ENCODE results near the gene TMEM30B. TPM values are rescaled to one million over a fixed set of nuclear protein-coding genes. Genes with fewer than 3 reads are reported as not detected.

TMEM30B gene
- total and polyA plus RNA-seq, 5 experiments from 2014 or later: 3.5 to 7.8 (median 4.2) TPM

DNA sequence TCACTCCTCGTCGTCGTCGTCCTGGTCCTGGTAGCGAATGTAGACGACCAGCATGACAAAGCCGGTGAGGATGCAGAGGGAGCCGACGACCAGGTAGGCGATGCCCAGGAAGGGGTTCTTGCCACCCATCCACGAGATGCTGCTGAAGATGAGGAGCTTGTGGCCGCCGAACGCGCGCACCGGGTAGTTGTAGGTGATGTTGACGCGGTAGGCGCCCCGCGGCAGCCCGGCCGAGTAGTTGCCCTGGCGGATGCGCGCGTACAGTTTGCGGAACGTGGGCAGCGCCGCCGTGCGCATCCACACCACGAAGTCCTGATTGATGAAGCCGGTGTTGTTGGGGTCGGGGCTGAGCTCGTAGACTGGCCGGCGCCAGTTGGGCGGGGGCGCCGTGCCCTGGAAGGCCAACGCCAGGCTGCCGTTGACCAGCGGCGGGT is 1.0 kb downstream of the TMEM30B start:
- peak in 8 of 10 donors; percentile 8 to 71 (median 42) for DNase-seq
- no peaks in the 10 kb centered on the region for H3K9me3 Mint-ChIP-seq
- ATAC-seq: peak; percentile 43 to 47
- H3K27ac Mint-ChIP-seq: peak overlapping the region; percentile 89 to 98 (median 94)
- peaks cover 0 to 21% (median 0%) of the 10 kb centered on the region in 5 donors for H3K27me3 Mint-ChIP-seq
- peaks cover 11 to 38% (median 28%) of the 10 kb centered on the region in 4 donors for H3K4me1 Mint-ChIP-seq
- peak overlapping the region; percentile 86 to 97 (median 92) for H3K4me3 Mint-ChIP-seq
- POLR2A ChIA-PET: interaction anchor here (0.6 to 2.6 kb wide), 20 partner anchors 9 to 1031 kb away, joined by 3 to 12 read pairs (median 3); partner anchors contain the start of genes PPM1A, PRKCH, SLC38A6 and TRMT5
- no peaks in the 10 kb centered on the region for H3K36me3 Mint-ChIP-seq

- peaks cover 0 to 26% (median 4%) of the 10 kb centered on the region in 5 donors for H3K27me3 Mint-ChIP-seq
- no peaks in the 10 kb centered on the region for H3K9me3 Mint-ChIP-seq
- ATAC-seq: no peak
- POLR2A ChIA-PET: interaction anchor here (0.5 kb wide), 1 partner anchor 222 kb away, joined by 3 read pairs; no protein-coding TSS in a partner anchor
- H3K4me3 Mint-ChIP-seq: peak overlapping the region in 9 of 10 donors; percentile 10 to 97 (median 91)
- no peaks in the 10 kb centered on the region for H3K36me3 Mint-ChIP-seq
- peak overlapping the region in 3 of 10 donors; percentile 6 to 89 (median 31) for H3K27ac Mint-ChIP-seq
- DNase-seq: no peak
- H3K4me1 Mint-ChIP-seq: peaks cover 11 to 34% (median 24%) of the 10 kb centered on the region in 4 donors
Observed at GRCh38 chr14:61279082-61279481, 2.1 kb downstream of the TMEM30B start.

DNA sequence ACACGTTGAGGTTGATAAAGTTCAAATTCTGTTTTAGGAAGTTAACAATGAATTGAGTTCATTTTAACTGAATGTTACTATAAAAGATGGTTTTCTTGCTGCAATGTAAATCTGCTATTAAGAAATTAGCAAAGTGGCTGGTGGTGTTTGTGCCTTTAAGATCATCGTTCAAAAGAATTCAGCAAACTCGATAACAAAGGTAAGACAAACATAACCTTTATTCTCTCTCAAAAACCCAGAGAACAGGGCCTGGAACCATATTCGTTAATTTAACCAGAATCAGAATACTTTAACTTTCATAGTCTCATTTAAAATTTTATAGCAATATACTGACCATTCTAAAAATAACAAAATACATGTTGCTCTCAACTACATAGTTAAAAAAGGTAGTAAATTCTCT is 3.4 kb downstream of the TMEM30B start:
- Mint-ChIP-seq H3K36me3 (no peaks in the 10 kb centered on the region), H3K4me3 (no peak overlapping the region), H3K27me3 (peaks cover 4 to 38% (median 5%) of the 10 kb centered on the region in 5 donors), H3K27ac (no peak overlapping the region), H3K9me3 (no peaks in the 10 kb centered on the region), H3K4me1 (peaks cover 11 to 22% (median 18%) of the 10 kb centered on the region in 4 donors)
- POLR2A ChIA-PET: no interaction called here
- no peak for ATAC-seq
- DNase-seq: no peak

- ATAC-seq (no peak), DNase-seq (no peak)
- Mint-ChIP-seq H3K9me3 (no peaks in the 10 kb centered on the region), H3K4me3 (no peak overlapping the region), H3K36me3 (no peaks in the 10 kb centered on the region), H3K27ac (no peak overlapping the region), H3K27me3 (peaks cover 4 to 39% (median 6%) of the 10 kb centered on the region in 5 donors), H3K4me1 (peaks cover 11 to 22% (median 18%) of the 10 kb centered on the region in 4 donors)
- POLR2A ChIA-PET: no interaction called here
Observed at GRCh38 chr14:61277232-61277631, 3.9 kb downstream of the TMEM30B start.

DNA sequence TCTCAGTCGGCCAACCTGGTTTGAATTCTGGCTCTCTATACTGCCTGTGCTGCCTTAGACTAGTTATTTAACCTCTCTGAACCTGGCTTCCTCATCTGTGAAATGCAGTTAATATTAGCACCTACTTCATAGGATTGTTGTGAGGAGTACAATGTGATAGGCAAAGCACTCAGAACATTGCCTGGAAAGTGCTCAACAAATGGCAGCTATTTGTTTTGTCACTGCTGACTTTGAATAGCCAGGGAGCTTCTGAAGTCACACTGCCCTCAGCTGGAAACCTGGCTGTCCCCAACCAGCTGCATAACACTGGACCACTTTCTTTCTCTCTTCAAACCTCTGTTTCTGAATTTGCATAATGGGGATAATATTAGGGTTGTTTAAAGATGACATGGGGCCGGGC is 9.6 kb downstream of the TMEM30B start:
- Mint-ChIP-seq H3K4me3 (no peak overlapping the region), H3K27ac (peak overlapping the region in 1 of 10 donors; percentile 34)
- POLR2A ChIA-PET: no interaction called here

GRCh38 chr14:61270714-61271113 is 10.4 kb downstream of the TMEM30B start:
- ATAC-seq: no peak
- no peak for DNase-seq
- H3K27ac Mint-ChIP-seq: no peak overlapping the region
- H3K27me3 Mint-ChIP-seq: peaks cover 13 to 46% (median 34%) of the 10 kb centered on the region in 5 donors
- H3K9me3 Mint-ChIP-seq: no peaks in the 10 kb centered on the region
- H3K36me3 Mint-ChIP-seq: no peaks in the 10 kb centered on the region
- H3K4me1 Mint-ChIP-seq: peaks cover 0 to 5% (median 3%) of the 10 kb centered on the region in 4 donors
- POLR2A ChIA-PET: interaction anchor here (0.7 kb wide), 1 partner anchor 10 kb away, joined by 3 read pairs; no protein-coding TSS in a partner anchor
- no peak overlapping the region for H3K4me3 Mint-ChIP-seq

More for the DNA sequence above, 9.6 kb downstream of the TMEM30B start:
- H3K9me3 Mint-ChIP-seq: no peaks in the 10 kb centered on the region
- no peaks in the 10 kb centered on the region for H3K36me3 Mint-ChIP-seq
- peaks cover 0 to 5% (median 3%) of the 10 kb centered on the region in 4 donors for H3K4me1 Mint-ChIP-seq
- DNase-seq: no peak
- no peak for ATAC-seq
- peaks cover 11 to 45% (median 30%) of the 10 kb centered on the region in 5 donors for H3K27me3 Mint-ChIP-seq

DNA sequence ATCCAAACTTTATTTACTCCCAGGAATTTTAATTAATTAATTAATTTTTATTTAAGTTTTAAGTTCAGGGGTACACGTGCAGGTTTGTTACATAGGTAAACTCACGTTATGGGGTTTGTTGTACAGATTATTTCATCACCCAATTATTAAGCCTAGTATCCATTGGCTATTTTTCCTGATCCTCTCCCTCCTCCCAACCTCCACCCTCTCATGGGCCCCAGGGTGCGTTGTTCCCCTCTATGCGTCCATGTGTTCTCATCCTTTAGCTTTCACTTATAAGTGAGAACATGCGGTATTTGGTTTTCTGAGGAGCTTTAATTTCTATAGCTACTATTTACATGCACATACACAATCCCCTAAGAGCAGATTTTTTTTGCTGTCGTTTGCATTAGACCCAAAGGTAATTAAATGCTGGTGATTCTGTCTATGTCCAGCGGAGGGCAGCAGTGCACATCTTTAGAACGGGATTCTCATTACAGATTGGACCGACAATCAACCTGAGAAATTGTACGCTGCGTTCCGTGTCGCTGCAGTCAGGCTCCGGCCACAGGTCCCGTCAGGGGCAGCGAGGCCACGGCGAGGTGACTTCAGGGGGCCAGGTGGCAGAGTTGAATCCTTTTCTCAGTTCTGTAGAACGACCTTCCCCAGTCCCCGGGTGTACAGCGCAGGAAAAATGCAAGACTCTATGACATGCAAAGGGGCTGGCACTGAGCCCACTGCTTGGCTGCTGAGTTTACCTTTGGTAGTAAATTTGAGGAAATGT is 11.6 kb downstream of the TMEM30B start:
- POLR2A ChIA-PET: interaction anchor here (1.5 kb wide), 1 partner anchor 11 kb away, joined by 5 read pairs; the partner anchor contains the start of gene TMEM30B
- peak overlapping the region; percentile 64 to 86 (median 76) for H3K4me3 Mint-ChIP-seq
- peak; percentile 93 to 96 for ATAC-seq
- H3K9me3 Mint-ChIP-seq: no peaks in the 10 kb centered on the region
- H3K36me3 Mint-ChIP-seq: no peaks in the 10 kb centered on the region
- peak overlapping the region in 3 of 10 donors; percentile 30 to 64 (median 55) for H3K27ac Mint-ChIP-seq
- H3K27me3 Mint-ChIP-seq: peaks cover 18 to 51% (median 44%) of the 10 kb centered on the region in 5 donors
- DNase-seq: peak; percentile 55 to 86 (median 74)
- peaks cover 0 to 5% (median 3%) of the 10 kb centered on the region in 4 donors for H3K4me1 Mint-ChIP-seq

GRCh38 chr14:61268812-61269211 is 12.3 kb downstream of the TMEM30B start:
- Mint-ChIP-seq H3K4me1 (peaks cover 0 to 5% (median 3%) of the 10 kb centered on the region in 4 donors), H3K4me3 (no peak overlapping the region), H3K27ac (no peak overlapping the region), H3K36me3 (no peaks in the 10 kb centered on the region), H3K27me3 (peaks cover 17 to 45% (median 42%) of the 10 kb centered on the region in 5 donors), H3K9me3 (no peaks in the 10 kb centered on the region)
- POLR2A ChIA-PET: interaction anchor here (1.5 kb wide), 1 partner anchor 12 kb away, joined by 5 read pairs; the partner anchor contains the start of gene TMEM30B
- ATAC-seq: no peak
- DNase-seq: no peak

DNA sequence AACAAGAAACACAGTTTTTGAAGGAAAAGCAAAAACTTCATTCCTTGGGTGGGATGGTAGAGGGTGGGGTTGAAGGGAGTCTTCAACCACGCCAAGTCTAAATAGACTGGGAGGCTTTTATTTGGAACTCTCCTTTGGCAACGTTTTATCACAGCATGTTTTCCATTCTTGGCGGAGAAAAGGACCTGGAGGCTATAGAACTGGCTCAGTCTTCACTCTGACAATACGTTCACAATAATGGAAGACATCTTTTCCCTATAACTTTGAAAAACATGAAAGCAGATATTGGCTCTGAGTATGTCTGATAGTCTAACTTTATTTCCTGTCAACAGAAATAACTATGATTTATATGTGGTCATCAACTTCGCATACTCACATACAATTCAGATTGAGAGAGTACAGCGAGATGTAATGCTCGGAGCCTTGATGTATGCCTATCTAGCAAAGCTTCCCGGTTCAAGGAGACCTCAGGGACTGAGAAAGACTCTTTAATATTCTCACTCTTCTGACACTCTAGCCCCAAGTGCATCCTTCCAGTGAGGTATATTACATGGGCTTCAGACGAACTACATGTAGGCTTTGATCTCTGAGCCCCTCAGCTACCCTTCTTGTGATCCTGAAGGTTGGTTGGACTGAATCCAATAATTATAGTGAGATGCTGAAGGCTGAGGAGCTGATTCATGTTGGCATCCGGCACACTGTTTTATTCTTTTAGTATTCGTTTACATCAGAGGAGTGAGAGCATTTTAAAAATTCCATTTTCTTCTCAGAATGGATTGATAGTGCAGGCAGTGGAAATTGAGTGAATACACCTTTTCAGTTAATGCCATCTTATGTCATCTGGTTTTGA is 14.0 kb downstream of the TMEM30B start:
- Mint-ChIP-seq H3K36me3 (no peaks in the 10 kb centered on the region), H3K4me1 (peaks cover 0 to 5% (median 3%) of the 10 kb centered on the region in 4 donors), H3K27ac (no peak overlapping the region), H3K9me3 (no peaks in the 10 kb centered on the region), H3K4me3 (no peak overlapping the region), H3K27me3 (peaks cover 15 to 39% (median 33%) of the 10 kb centered on the region in 5 donors)
- ATAC-seq (no peak), DNase-seq (no peak)
- POLR2A ChIA-PET: interaction anchor here (0.6 kb wide), 1 partner anchor 15 kb away, joined by 3 read pairs; no protein-coding TSS in a partner anchor

DNA sequence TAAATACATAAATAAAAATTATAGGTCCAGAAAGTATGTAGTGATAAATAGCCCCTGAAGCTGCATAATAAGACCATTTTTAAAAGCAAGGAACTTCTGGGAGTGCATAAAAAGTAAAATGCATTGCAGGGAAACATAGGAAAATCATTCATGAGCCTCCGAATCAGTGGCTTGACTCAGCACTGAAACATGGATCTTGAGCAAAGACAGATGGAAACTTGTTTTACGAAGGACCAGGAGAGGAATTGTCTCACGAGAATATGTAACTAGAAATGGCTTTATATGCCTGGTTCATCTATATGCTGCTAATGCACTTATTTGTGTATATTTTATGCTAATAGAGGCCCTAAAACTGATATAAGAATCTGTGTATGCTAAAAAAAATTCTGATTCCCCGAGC is 14.7 kb downstream of the TMEM30B start:
- no peak for ATAC-seq
- POLR2A ChIA-PET: no interaction called here

GRCh38 chr14:61264651-61265050 is 16.5 kb downstream of the TMEM30B start:
- Mint-ChIP-seq H3K27me3 (peaks cover 8 to 39% (median 29%) of the 10 kb centered on the region in 5 donors), H3K4me3 (peak overlapping the region in 1 of 10 donors; percentile 3), H3K27ac (no peak overlapping the region), H3K4me1 (peaks cover 0 to 3% (median 2%) of the 10 kb centered on the region in 4 donors), H3K36me3 (no peaks in the 10 kb centered on the region), H3K9me3 (no peaks in the 10 kb centered on the region)
- POLR2A ChIA-PET: no interaction called here
- ATAC-seq (no peak), DNase-seq (no peak)

More for the DNA sequence above, 14.7 kb downstream of the TMEM30B start:
- peaks cover 14 to 38% (median 30%) of the 10 kb centered on the region in 5 donors for H3K27me3 Mint-ChIP-seq
- H3K4me3 Mint-ChIP-seq: no peak overlapping the region
- H3K36me3 Mint-ChIP-seq: no peaks in the 10 kb centered on the region
- no peak overlapping the region for H3K27ac Mint-ChIP-seq
- H3K4me1 Mint-ChIP-seq: peaks cover 0 to 5% (median 3%) of the 10 kb centered on the region in 4 donors
- no peak for DNase-seq
- no peaks in the 10 kb centered on the region for H3K9me3 Mint-ChIP-seq

- H3K4me3 Mint-ChIP-seq: no peak overlapping the region
- POLR2A ChIA-PET: no interaction called here
- peaks cover 6 to 45% (median 28%) of the 10 kb centered on the region in 5 donors for H3K27me3 Mint-ChIP-seq
- DNase-seq: no peak
- H3K36me3 Mint-ChIP-seq: no peaks in the 10 kb centered on the region
- H3K4me1 Mint-ChIP-seq: no peaks in the 10 kb centered on the region
- ATAC-seq: no peak
- no peak overlapping the region for H3K27ac Mint-ChIP-seq
- no peaks in the 10 kb centered on the region for H3K9me3 Mint-ChIP-seq
Observed at GRCh38 chr14:61264010-61264571, 17.0 kb downstream of the TMEM30B start.
